Renal pelvis (tissue), 4 donors: ENCODE measurements around the gene DPYSL4. TPM values are rescaled to one million over a fixed set of nuclear protein-coding genes. Genes with fewer than 3 reads are reported as not detected.

Experiments
- DNase-seq: peaks from one replicate; pipeline ENCODE4 v3.0.0-alpha.2; 2013
- polyA plus RNA-seq, 3 donors: library from polyadenylated mRNA; unstranded; fragments of 120-200 nt; gene quantifications; one replicate each; pipeline ENCODE4 v1.2.1, GENCODE V29; 2013; ENCODE audit not compliant: insufficient read length in 3 of 3

Gene DPYSL4
- polyA plus RNA-seq, 3 donors, result 15.4 to 22.3 (median 18.3) TPM

DNA sequence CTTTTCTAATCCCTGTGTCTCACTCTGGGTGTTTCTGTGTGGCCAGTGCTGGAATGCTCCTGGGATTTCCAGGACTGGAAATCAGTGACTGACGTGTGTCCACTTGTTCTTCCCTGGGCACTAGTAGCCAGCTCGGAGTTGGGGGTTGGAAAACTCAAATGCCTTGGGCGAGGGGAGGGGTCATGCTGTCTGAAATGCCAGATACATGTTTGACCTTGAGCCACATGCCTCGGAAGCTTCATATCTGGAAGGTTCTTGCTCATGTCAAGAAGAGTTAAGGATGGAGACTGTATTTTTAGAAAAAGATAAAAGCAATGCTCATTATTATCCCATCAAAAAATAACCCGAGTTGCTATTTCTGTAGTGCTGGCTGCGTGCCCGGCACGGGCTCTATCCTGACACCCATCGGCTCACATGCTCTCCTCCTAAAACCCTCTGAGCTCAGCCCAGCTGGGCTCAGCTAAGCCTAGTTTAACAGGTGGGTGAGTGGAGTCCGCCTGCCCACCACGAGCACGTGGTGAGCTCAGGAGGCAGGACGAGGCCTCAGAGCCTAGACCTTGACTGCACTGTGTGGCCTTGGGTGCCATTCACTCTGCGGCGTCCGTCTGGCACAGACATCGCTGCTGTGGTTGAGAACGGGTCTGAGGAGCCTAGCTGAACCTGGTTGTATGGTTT is 6.4 kb downstream of the DPYSL4 start:
- no peak for DNase-seq

DNA sequence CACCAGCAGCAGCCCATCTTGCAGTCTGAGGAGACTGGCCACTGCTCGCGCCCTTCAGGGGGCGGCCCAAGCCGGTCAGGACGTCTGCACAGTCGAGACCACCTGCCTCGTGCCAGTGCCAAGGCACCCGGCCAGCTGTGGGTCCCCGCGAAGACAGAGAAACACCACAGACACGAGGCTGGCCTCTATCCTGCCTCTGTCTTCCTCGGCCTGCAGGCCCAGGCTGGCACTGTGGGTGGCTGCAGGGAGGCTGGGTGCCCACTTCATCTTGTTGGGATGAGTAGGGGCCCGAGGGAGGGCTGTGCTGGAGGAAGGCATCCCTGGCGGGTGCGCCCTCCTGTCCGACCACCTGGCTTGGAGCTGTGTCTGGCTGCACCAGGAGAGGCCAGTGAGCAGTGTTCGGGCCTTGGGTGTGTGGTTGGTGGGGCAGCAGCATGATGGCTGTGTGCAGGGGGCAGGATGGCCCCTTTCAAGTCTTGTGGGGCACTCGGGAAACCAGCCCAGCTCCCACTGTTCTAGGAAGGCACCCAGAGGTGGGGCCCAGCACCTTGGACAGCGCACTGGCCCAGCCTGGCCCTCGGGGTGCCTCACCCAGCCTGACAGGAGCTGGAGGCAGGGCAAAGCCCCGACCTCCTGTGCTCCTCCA is 7.3 kb downstream of the DPYSL4 start:
- DNase-seq, result no peak

GRCh38 chr10:132194726-132195125 is 8.0 kb downstream of the DPYSL4 start:
- no peak for DNase-seq

DNA sequence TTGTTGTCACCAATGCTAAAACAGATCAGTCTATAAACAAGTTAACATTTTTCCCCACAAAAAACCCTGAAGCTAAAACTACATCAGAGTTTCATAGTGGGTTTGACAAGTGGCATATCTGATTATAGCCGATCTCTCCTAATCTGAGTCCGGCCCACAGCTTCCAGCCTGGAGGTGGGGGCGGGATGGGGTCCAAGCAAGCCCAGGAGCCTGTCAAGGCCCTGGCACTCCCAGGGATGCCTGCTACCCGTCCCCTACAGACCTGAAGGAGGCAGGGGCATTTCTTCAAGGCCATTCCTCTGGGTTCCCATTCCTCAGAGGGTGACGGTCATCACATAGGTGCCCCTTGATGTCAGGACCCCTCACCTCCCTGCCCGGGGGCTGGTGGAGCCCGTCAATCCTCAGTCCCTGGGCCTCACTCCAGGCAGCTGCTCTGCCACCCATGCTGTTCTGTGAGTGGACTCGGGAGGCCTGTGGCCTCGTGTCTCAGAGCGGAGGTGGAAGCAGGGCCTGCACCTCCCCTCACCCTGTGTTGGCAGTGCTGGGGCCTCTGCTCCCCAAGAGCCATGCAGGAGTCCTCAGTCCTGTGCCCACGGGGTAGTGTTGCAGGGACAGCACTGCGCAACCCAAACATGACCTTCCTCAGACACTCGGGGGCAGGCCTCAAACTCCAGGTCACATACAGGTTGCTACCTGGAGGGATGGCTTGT is 8.8 kb downstream of the DPYSL4 start:
- no peak for DNase-seq

- no peak for DNase-seq
Measured at GRCh38 chr10:132196178-132197113, 9.7 kb downstream of the DPYSL4 start.

DNA sequence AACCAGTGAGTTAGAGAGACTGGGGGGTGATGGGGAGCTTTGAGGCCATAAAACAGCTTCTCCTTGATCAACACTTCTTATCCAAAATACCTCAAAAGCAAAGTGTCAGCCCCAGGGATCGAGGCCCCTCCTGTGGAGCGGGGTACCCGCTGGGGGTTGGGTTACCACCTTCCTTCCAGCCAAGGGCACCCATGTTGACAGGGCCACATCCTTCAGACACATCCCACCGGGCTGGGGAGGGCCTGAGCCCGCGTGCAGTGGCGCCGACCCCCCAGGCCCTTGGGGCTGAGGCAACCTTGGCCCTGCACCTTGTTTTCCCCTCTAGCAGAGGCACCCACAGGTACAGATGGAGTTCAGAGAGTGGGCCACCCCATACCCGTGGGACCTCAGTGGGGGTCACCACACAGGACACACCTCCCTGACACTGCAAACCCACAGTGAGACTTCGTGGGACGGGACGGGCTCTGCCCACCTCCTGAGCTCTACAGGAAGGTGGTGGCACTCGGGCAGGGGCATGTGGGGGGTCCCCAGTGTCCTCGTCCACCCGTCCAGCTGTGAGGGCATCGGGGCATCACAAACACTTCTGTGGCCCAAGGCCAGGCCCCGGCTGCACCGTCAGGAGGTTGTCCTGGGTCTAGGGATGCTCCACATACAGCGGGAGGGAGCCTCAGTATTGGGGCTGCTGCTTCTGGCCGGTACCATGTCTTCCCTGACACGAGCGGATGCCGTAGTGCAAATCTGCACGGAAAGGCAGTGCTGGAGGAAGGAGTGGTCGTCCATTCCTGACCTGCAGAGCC is 10.7 kb downstream of the DPYSL4 start:
- DNase-seq, result no peak

DNA sequence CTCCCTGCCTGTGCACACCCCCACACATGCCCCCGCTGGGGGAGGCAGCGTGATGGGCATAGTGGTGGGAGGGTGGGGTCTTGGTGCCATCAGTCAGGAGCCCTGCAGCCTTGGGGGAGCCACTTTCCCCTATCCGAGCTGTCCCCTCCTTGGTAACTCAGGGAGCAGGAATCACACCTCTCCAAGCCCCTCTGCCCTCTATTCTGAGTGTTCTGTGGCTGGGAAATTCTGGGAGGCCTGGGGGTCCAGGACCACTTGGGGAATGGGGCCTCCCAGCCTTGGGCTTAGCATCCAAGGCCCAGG is 11.3 kb downstream of the DPYSL4 start:
- DNase-seq, result no peak

DNA sequence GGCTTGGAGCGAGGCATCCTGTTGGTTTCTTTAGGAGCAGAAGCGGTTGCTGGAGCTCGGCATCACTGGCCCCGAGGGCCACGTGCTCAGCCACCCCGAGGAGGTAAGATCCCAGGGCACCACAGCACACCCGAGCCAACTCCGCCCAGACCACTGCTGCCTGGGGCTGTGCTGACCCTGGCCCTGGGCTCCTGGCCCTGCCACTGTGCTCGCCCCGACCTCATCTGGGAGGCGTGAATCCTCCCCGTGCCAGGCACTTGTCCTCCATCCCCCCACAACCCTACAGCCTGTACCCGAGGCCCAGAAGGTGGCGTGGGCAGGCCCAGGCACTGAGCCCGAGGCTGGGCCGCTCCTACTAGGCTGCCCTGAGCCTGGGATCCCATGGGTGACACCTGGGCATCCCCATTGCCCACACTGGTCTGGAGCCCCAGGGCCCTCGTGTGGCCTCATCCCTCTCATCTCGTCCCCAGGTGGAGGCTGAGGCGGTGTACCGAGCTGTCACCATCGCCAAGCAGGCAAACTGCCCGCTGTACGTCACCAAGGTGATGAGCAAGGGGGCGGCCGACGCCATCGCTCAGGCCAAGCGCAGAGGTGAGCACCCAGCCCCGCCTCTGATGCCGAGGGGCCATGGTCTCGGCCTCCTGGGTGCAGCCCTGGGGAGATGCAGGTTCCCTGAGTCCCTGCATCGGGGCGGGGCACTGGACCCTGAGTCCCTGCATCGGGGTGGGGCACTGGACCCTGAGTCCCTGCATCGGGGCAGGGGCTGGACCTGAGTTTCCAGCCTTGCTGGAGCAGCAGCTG is 11.8 kb downstream of the DPYSL4 start:
- no peak for DNase-seq

DNA sequence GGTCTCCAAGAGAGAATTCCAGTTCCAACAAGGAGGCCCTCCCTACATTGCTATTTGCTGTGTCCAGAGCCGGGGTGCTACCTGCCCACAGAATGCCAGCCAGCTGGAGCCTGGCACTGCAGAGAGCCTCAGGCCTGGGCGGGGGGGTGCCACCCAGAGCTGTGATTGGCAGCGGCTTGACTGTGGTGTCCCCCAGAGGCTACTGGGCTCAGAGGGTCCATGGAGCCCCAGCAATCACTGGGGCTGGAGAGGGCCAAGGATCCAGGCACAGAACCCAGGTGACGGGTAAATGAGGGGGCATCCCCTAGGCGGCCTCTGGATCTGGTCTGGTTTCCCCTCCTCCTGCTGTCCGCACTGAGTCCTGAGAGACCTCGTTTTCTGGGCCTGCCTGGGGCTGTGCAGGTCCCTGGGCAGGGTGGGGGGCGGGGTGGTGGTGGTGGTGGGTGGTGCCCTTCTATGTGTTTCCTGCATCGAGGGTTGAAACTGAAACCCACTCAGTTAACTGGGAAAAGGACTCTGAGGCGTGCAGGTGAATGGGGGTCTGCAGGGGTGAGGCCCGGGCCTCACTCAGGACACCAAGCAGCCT is 12.6 kb downstream of the DPYSL4 start:
- no peak for DNase-seq

DNA sequence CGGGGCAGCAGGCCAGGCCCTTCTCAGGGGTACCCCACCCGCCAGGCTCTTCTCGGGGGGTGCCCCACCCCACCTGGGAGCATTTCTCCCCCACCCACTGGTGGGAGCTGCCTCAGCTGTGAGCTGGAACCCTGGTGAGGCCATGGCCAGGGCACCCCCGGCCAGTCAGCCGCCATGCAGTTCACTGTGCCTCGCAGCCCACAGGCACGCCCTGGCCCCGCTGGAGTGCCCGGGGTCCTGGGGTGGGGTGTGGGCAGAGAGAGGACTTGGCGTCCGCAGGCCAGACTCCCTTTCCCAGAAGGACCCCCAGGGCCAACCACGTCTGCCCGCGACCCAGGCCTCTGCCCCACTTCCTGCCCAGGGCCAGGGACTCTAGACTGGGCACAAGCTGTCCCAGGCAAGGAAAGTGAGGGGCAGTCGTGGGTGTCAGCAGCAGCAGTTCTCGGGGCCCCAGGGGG is 13.1 kb downstream of the DPYSL4 start:
- DNase-seq, result no peak

DNA sequence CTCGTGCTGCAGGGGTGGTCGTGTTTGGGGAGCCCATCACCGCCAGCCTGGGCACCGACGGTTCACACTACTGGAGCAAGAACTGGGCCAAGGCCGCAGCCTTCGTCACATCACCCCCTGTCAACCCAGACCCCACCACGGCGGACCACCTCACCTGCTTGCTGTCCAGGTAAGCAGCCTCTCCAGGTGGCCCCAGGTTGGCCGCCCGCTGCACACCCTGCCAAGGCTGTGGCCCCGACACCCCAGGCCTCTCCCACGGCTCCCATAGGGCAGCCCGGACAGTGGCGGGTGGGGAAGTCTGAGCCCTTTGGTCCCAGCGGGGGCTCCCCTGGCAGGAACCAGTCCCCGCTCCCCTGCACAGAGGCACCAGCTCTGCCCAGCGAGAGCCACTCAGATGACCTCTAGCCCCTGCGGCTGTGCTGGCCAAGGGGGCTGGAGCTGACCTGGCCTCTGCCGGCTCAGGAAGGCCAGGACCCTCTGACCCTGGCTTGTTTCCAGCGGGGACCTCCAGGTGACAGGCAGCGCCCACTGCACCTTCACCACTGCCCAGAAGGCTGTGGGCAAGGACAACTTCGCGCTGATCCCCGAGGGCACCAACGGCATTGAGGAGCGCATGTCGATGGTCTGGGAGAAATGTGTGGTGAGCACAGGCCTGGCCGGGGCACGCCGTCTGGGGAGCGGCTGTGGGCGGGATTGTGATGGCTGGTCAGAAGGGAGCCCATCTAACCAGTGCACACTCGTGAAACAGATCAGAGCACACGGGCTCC is 13.8 kb downstream of the DPYSL4 start:
- DNase-seq, result no peak

GRCh38 chr10:132201111-132201969 is 14.6 kb downstream of the DPYSL4 start:
- DNase-seq, result no peak

DNA sequence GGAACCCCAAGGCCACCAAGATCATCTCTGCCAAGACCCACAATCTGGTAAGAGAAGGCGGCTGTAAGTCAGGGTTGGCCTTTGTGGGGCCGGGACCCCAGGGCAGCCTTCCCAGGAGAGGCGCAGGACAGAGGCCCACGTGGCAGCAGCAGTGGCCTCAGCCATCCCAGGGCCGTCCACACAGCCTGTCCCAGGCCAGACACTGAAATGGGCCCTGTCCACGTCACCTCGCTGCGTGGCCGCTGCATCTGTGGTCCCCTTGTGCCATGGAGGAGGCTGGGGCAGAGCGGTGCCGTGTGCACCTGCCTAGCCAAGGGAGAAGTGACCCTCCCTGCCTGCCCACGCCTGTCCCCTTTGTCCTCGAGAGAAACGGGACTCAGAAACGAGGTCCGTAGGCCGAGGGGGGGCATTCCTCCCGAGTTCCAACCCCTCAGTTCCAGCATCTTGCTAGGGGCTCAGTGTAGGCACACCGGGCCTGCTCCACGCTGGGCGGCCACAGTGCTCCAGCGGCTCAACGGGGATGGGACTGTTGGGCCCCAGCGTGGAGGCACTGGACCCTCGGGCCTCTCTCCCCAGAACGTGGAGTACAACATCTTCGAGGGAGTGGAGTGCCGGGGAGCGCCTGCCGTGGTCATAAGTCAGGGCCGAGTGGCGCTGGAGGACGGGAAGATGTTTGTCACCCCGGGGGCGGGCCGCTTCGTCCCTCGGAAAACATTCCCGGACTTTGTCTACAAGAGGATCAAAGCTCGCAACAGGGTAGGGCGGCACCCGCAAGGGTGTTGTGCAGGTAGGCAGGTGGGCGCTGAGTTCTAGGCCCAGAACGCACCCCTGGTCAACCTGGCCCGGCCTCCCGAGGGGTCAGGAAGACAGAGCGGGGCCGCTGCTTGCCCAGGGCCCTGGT is 15.6 kb downstream of the DPYSL4 start:
- no peak for DNase-seq

DNA sequence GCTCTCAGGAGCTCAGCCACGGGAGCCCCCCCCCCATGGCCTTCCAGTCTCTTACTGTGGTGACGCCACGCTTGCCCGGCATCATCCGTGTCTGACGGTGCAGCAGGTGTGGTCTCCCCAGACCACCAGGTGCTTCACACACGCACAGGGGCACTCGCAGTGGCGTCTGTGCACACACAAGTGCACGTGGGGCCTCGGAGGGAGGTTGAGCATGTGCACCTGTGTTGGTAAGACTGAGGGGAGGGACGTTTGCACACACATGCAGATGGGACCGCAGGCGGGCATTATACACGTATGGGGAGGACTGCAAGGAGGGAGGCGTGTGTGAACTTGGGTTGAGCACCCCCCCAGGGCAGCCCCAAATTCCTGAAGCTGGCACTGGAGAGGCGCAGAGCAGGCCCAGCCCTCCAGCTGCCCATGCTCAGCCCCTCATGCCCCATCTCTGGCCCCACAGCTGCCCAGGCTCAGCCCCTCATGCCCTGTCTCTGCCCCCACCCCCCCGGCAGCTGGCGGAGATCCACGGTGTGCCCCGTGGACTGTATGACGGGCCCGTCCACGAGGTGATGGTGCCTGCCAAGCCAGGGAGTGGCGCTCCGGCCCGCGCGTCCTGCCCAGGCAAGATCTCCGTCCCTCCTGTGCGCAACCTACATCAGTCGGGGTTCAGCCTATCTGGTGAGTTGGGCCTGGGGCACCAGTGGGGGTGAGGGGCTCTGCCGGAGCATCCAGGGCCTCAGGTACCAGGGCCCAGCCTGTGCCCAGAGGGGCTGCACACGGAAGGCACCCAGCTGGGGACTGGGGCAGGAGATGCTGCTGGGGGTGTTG is 16.7 kb downstream of the DPYSL4 start:
- no peak for DNase-seq

- no peak for DNase-seq
Measured at GRCh38 chr10:132204078-132204780, 17.5 kb downstream of the DPYSL4 start.
